Hepatocyte (in vitro differentiated cells): ENCODE measurements around the gene TTC8. TPM values are rescaled to one million over a fixed set of nuclear protein-coding genes. Genes with fewer than 3 reads are reported as not detected.

Experiments
- DNase-seq: peaks from one replicate; pipeline ENCODE4 v3.0.0-alpha.2; 2016; ENCODE audit warnings: low spot score
- H2AFZ ChIP-seq: fragments of 200-600 bp; sonication (generic); 2 replicates; pipeline ENCODE4 v1.6.0; 2016; ENCODE audit warnings: antibody characterized with exemption, mild to moderate bottlenecking
- H3K27ac ChIP-seq: fragments of 200-600 bp; sonication (generic); 2 replicates; pipeline ENCODE4 v1.5.1; 2016; ENCODE audit warnings: mild to moderate bottlenecking
- H3K27me3 ChIP-seq: fragments of 200-600 bp; sonication (generic); 2 replicates; pipeline ENCODE4 v1.6.1; 2016
- H3K36me3 ChIP-seq: fragments of 200-600 bp; sonication (generic); replicated peaks from 2 replicates; pipeline ENCODE4 v1.5.1; 2016; ENCODE audit warnings: low read depth; ENCODE audit not compliant: insufficient read depth
- H3K4me1 ChIP-seq: fragments of 200-600 bp; sonication (generic); 2 replicates; pipeline ENCODE4 v1.5.1; 2016; ENCODE audit warnings: mild to moderate bottlenecking, moderate library complexity; ENCODE audit not compliant: insufficient read depth
- H3K4me2 ChIP-seq: fragments of 200-600 bp; sonication (generic); 2 replicates; pipeline ENCODE4 v1.6.0; 2016
- H3K4me3 ChIP-seq: fragments of 200-600 bp; sonication (generic); 2 replicates; pipeline ENCODE4 v1.5.1; 2016; ENCODE audit warnings: mild to moderate bottlenecking
- H3K79me2 ChIP-seq: fragments of 200-600 bp; sonication (generic); 2 replicates; pipeline ENCODE4 v1.6.0; 2017; ENCODE audit warnings: mild to moderate bottlenecking
- H3K9me2 ChIP-seq: fragments of 200-600 bp; sonication (generic); replicated peaks from 2 replicates; pipeline ENCODE4 v1.6.0; 2017; ENCODE audit warnings: mild to moderate bottlenecking; ENCODE audit not compliant: insufficient read depth
- H3K9me3 ChIP-seq: fragments of 200-600 bp; sonication (generic); 2 replicates; pipeline ENCODE4 v1.5.1; 2016; ENCODE audit warnings: low read depth, mild to moderate bottlenecking
- H4K20me1 ChIP-seq: fragments of 200-600 bp; sonication (generic); 2 replicates; pipeline ENCODE4 v1.6.0; 2016; ENCODE audit warnings: mild to moderate bottlenecking; ENCODE audit not compliant: insufficient read depth, poor library complexity, severe bottlenecking
- CTCF ChIP-seq: fragments of 200-600 bp; sonication (generic); IDR thresholded peaks from 2 replicates; pipeline ENCODE4 v1.5.1; 2016; ENCODE audit warnings: antibody characterized with exemption, mild to moderate bottlenecking; ENCODE audit not compliant: poor library complexity
- EZH2 ChIP-seq: fragments of 200-600 bp; sonication (generic); IDR thresholded peaks from 2 replicates; pipeline ENCODE4 v1.6.1; 2016; ENCODE audit warnings: antibody characterized with exemption, mild to moderate bottlenecking, borderline replicate concordance
- EZH2phosphoT487 ChIP-seq: fragments of 200-600 bp; sonication (generic); IDR thresholded peaks from one replicate; pipeline ENCODE4 v1.6.1; 2018; ENCODE audit warnings: antibody characterized with exemption, mild to moderate bottlenecking, low read depth, moderate library complexity; ENCODE audit not compliant: unreplicated experiment, severe bottlenecking
- WGBS: methylation state at CpG from one replicate; pipeline ENCODE4 v1.1.6; 2016; ENCODE audit warnings: low lambda C conversion rate; ENCODE audit errors: missing lambda C conversion rate; 5-methylcytosine and 5-hydroxymethylcytosine counted together
- polyA plus RNA-seq: library from polyadenylated mRNA; unstranded; fragments of >200 nt; fragmentation: Nextera tagmentation; extraction: Ambion mirVana; gene quantifications from 2 replicates; pipeline ENCODE4 v1.2.1, GENCODE V29; 2016
- total RNA-seq: library from RNA; depleted of rRNA; stranded (reverse); fragments of >200 nt; gene quantifications from 2 replicates; pipeline ENCODE4 v1.2.3, GENCODE V29; 2014

TTC8 gene
- total and polyA plus RNA-seq, 2 experiments from 2014 or later, result 23.0 to 25.6 TPM

- WGBS, result 88% methylated on average over 1 of the region's 1 CpG
These were observed 57.8 kb downstream of the TTC8 start for GRCh38 chr14:88882236-88882635.

GRCh38 chr14:88895116-88895515, 70.7 kb downstream of the TTC8 start:
- TF ChIP-seq CTCF (no peak), EZH2 (no peak), EZH2phosphoT487 (no peak)
- no peak overlapping the region for H3K4me3 ChIP-seq
- no peak overlapping the region for H3K27ac ChIP-seq
- DNase-seq, result peak; percentile 47
- no peaks in the 10 kb centered on the region for H3K27me3 ChIP-seq
- no peak overlapping the region for H3K4me2 ChIP-seq
- H3K9me2 ChIP-seq, result no peaks in the 10 kb centered on the region
- no peaks in the 10 kb centered on the region for H3K4me1 ChIP-seq
- no peaks in the 10 kb centered on the region for H3K79me2 ChIP-seq
- no peaks in the 10 kb centered on the region for H3K36me3 ChIP-seq
- no peak overlapping the region for H2AFZ ChIP-seq
- no peaks in the 10 kb centered on the region for H4K20me1 ChIP-seq
- 62% methylated on average over 4 of the region's 4 CpGs for WGBS
- H3K9me3 ChIP-seq, result no peaks in the 10 kb centered on the region

More at GRCh38 chr14:88882236-88882635, 57.8 kb downstream of the TTC8 start:
- Histone ChIP-seq H3K4me3 (no peak overlapping the region), H3K9me3 (no peaks in the 10 kb centered on the region), H2AFZ (no peak overlapping the region), H3K4me2 (no peak overlapping the region), H3K27ac (no peak overlapping the region), H3K27me3 (no peaks in the 10 kb centered on the region), H3K9me2 (no peaks in the 10 kb centered on the region), H3K4me1 (no peaks in the 10 kb centered on the region), H3K36me3 (no peaks in the 10 kb centered on the region), H3K79me2 (no peaks in the 10 kb centered on the region), H4K20me1 (no peaks in the 10 kb centered on the region)
- TF ChIP-seq EZH2 (no peak), EZH2phosphoT487 (no peak)
- no peak for DNase-seq

- H3K27me3 ChIP-seq, result no peaks in the 10 kb centered on the region
- no peaks in the 10 kb centered on the region for H3K4me1 ChIP-seq
- DNase-seq, result no peak
- no peak for TF ChIP-seq EZH2phosphoT487
- TF ChIP-seq CTCF, result no peak
- no peak for TF ChIP-seq EZH2
- H3K79me2 ChIP-seq, result no peaks in the 10 kb centered on the region
- no peak overlapping the region for H3K4me2 ChIP-seq
- no peak overlapping the region for H3K4me3 ChIP-seq
- no peak overlapping the region for H3K27ac ChIP-seq
- H2AFZ ChIP-seq, result no peak overlapping the region
- H4K20me1 ChIP-seq, result no peaks in the 10 kb centered on the region
- H3K9me3 ChIP-seq, result no peaks in the 10 kb centered on the region
- no peaks in the 10 kb centered on the region for H3K36me3 ChIP-seq
- WGBS, result 86% methylated on average over 4 of the region's 4 CpGs
- H3K9me2 ChIP-seq, result no peaks in the 10 kb centered on the region
These were observed 76.7 kb downstream of the TTC8 start for GRCh38 chr14:88901189-88901588.

- TF ChIP-seq EZH2phosphoT487 (no peak), EZH2 (no peak), CTCF (no peak)
- Histone ChIP-seq H2AFZ (no peak overlapping the region), H4K20me1 (no peaks in the 10 kb centered on the region), H3K4me3 (no peak overlapping the region), H3K27me3 (no peaks in the 10 kb centered on the region), H3K9me3 (no peaks in the 10 kb centered on the region), H3K27ac (no peak overlapping the region), H3K4me2 (no peak overlapping the region), H3K79me2 (no peaks in the 10 kb centered on the region), H3K36me3 (no peaks in the 10 kb centered on the region), H3K9me2 (no peaks in the 10 kb centered on the region), H3K4me1 (no peaks in the 10 kb centered on the region)
- DNase-seq, result no peak
- 74% methylated on average over 3 of the region's 3 CpGs for WGBS
These were observed 77.5 kb downstream of the TTC8 start for GRCh38 chr14:88901991-88902390.
